Measurements from ENCODE around the gene UBE2E2.

- TF ChIP-seq POLR2A (IDR thresholded peaks at IDR 0.05; ENCODE audit: low read depth, low read length) = no peak
- no peak for TF ChIP-seq POLR2AphosphoS5 (IDR thresholded peaks at IDR 0.05; ENCODE audit: low read depth, low read length)
- TF ChIP-seq TAF1 (IDR thresholded peaks at IDR 0.05; ENCODE audit: borderline replicate concordance, low read depth, low read length) = no peak
Observed at GRCh38 chr3:23288286-23288685, 85.2 kb downstream of the UBE2E2 start.
